HCT116 (cell line): Measurements from ENCODE around the gene NCOA6.

ENCODE experiments used
- CTCF ChIP-seq, 3 experiments: fragments of 200-600 bp in 1 of 3; sonication (generic) in 1 of 3; IDR thresholded peaks in 2 of 3; conservative IDR thresholded peaks in 1 of 3; 2 replicates each; pipeline ENCODE4 v1.5.1; 2012 to 2017; ENCODE audit warnings: low read depth in 2 of 3, low read length in 2 of 3, antibody characterized with exemption in 1 of 3, borderline replicate concordance in 1 of 3, control low read depth in 1 of 3, mild to moderate bottlenecking in 1 of 3, mixed read lengths in 1 of 3, mixed run types in 1 of 3, moderate library complexity in 1 of 3; ENCODE audit not compliant: insufficient read depth in 1 of 3
- POLR2A ChIP-seq: IDR thresholded peaks from 2 replicates; pipeline ENCODE4 v1.7.0; 2011; ENCODE audit warnings: borderline replicate concordance; ENCODE audit not compliant: insufficient read depth, insufficient read length; ENCODE audit errors: extremely low read depth

GRCh38 chr20:34709044-34709830 is 116.2 kb downstream of the NCOA6 start:
- TF ChIP-seq POLR2A, result peak; percentile 18
- no peak for TF ChIP-seq CTCF (IDR thresholded peaks at IDR 0.05 in 2 of 3, conservative IDR thresholded peaks at IDR 0.05 in 1 of 3; ENCODE audit: borderline replicate concordance in 1 of 3, insufficient read depth in 1 of 3, low read depth in 2 of 3, low read length in 2 of 3)
